ENCODE data around the gene SYNJ2.

- no peak for TF ChIP-seq SIN3A (IDR thresholded peaks at IDR 0.05; ENCODE audit: borderline replicate concordance, insufficient read depth, low read depth, low read length)
- TF ChIP-seq CTCF (IDR thresholded peaks at IDR 0.05), result no peak
- no peak for TF ChIP-seq POLR2AphosphoS5 (IDR thresholded peaks at IDR 0.05; ENCODE audit: low read depth, low read length)
- TF ChIP-seq TCF7L2 (IDR thresholded peaks at IDR 0.05; ENCODE audit: low read depth, low read length), result no peak
Observed at GRCh38 chr6:158005626-158006180, 24.0 kb downstream of the SYNJ2 start.
